Sigmoid colon (tissue), 4 donors: ENCODE measurements around the gene KAT7.

Experiments used
- POLR2A ChIP-seq, 2 donors: fragments of 450-650 bp; IDR thresholded peaks; one replicate each; pipeline ENCODE4 v1.6.1; 2016; ENCODE audit warnings: antibody characterized with exemption in 2 of 2, mild to moderate bottlenecking in 2 of 2, moderate library complexity in 2 of 2
- POLR2AphosphoS5 ChIP-seq, 4 donors: sonication (generic); formaldehyde crosslinking; IDR thresholded peaks; one replicate each; pipeline ENCODE4 v1.6.1; 2017; ENCODE audit warnings: antibody characterized with exemption in 4 of 4
- TF ChIP-seq, protein P1 (sequence below), 4 experiments: fragments of 450-650 bp in 3 of 4; fragments of 200-600 bp in 1 of 4; IDR thresholded peaks; one replicate each; pipeline ENCODE4 v1.5.1; 2016 to 2019; ENCODE audit warnings: antibody characterized with exemption in 4 of 4, mild to moderate bottlenecking in 3 of 4, moderate library complexity in 2 of 4

DNA sequence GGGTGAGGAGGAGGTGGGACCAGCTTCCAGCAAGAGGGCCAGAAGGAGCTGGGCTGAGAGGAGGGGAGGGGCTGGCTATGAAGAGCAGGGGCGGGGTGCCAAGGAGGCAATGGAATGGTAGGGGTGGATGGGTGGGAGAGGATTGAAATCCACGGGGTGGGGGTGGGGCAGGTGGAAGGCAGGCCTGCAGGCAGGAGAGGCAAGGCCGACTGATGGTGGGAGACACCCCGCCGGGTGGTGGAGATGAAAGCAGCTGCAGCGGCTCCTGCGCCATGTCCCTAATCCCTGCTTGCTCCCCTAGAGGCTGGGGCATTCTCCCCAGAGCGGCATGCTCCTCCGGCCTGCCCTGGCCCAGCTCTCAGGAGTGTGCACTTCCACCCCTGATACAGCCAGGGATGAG lies 87.2 kb downstream of the KAT7 start:
- TF ChIP-seq POLR2A (IDR thresholded peaks at IDR 0.05) (no peak), POLR2AphosphoS5 (IDR thresholded peaks at IDR 0.05) (no peak)
- TF ChIP-seq, protein P1, sequence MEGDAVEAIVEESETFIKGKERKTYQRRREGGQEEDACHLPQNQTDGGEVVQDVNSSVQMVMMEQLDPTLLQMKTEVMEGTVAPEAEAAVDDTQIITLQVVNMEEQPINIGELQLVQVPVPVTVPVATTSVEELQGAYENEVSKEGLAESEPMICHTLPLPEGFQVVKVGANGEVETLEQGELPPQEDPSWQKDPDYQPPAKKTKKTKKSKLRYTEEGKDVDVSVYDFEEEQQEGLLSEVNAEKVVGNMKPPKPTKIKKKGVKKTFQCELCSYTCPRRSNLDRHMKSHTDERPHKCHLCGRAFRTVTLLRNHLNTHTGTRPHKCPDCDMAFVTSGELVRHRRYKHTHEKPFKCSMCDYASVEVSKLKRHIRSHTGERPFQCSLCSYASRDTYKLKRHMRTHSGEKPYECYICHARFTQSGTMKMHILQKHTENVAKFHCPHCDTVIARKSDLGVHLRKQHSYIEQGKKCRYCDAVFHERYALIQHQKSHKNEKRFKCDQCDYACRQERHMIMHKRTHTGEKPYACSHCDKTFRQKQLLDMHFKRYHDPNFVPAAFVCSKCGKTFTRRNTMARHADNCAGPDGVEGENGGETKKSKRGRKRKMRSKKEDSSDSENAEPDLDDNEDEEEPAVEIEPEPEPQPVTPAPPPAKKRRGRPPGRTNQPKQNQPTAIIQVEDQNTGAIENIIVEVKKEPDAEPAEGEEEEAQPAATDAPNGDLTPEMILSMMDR (IDR thresholded peaks at IDR 0.05), result no peak
